VCaP (cell line): Measurements from ENCODE around the gene IKBIP.
"Not testable (repeated sequence)": the region's sequence is repeated elsewhere in the genome, so short reads cannot be mapped to it uniquely, and the experiment has no call there.

Experiments used
- H3K27ac ChIP-seq: fragments of 450-650 bp; 2 replicates; pipeline ENCODE4 v1.5.1; 2017
- TF ChIP-seq, protein P1 (sequence below): fragments of 450-650 bp; conservative IDR thresholded peaks from 2 replicates; pipeline ENCODE4 v1.5.1; 2017; ENCODE audit warnings: mild to moderate bottlenecking, moderate library complexity

Gene IKBIP

DNA sequence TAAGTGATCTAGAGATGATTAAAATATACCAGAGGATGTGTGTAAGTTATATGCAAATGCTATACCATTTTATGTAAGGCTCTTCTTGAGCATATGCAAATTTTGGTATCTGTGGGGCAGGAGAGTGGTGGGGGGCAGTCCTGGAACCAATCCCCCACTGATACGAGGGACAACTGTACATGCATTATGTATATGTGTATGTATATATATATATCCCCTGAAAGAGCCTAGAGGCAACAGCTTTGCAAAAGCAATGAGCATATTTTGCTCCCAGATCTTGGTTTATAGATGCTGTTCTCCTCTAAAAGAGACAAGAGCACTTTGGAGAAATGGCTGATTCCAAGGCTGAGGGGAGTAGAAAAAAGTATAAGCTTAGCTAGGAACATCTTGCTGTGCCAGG, 63.5 kb downstream of the IKBIP start:
- H3K27ac ChIP-seq: no peak overlapping the region
- TF ChIP-seq, protein P1, sequence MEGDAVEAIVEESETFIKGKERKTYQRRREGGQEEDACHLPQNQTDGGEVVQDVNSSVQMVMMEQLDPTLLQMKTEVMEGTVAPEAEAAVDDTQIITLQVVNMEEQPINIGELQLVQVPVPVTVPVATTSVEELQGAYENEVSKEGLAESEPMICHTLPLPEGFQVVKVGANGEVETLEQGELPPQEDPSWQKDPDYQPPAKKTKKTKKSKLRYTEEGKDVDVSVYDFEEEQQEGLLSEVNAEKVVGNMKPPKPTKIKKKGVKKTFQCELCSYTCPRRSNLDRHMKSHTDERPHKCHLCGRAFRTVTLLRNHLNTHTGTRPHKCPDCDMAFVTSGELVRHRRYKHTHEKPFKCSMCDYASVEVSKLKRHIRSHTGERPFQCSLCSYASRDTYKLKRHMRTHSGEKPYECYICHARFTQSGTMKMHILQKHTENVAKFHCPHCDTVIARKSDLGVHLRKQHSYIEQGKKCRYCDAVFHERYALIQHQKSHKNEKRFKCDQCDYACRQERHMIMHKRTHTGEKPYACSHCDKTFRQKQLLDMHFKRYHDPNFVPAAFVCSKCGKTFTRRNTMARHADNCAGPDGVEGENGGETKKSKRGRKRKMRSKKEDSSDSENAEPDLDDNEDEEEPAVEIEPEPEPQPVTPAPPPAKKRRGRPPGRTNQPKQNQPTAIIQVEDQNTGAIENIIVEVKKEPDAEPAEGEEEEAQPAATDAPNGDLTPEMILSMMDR: no peak

DNA sequence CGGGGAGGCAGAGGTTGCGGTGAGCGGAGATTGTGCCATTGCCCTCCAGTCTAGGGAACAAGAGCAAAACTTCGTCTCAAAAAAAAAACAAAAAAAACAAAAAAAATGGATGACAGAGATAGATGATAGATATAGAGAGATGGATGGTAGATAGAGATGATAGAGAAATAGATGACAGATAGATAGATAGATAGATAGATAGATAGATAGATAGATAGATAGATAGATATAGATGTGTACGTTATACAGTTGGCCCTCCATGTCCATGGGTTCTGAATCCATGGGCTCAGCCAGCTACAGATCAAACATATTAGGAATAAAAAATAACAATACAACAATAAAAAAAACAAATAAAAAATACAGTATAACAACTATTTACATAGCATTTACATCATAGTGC, 63.9 kb downstream of the IKBIP start:
- no peak overlapping the region for H3K27ac ChIP-seq
- TF ChIP-seq, protein P1: no peak

- TF ChIP-seq, protein P1: no peak
- no peak overlapping the region for H3K27ac ChIP-seq
These were observed 64.8 kb downstream of the IKBIP start for GRCh38 chr12:98579835-98580234.

- no peak overlapping the region for H3K27ac ChIP-seq
- TF ChIP-seq, protein P1: no peak
These were observed 65.2 kb downstream of the IKBIP start for GRCh38 chr12:98579347-98579746.

- TF ChIP-seq, protein P1: no peak
- H3K27ac ChIP-seq: no peak overlapping the region
These were observed 65.8 kb downstream of the IKBIP start for GRCh38 chr12:98578821-98579220.

DNA sequence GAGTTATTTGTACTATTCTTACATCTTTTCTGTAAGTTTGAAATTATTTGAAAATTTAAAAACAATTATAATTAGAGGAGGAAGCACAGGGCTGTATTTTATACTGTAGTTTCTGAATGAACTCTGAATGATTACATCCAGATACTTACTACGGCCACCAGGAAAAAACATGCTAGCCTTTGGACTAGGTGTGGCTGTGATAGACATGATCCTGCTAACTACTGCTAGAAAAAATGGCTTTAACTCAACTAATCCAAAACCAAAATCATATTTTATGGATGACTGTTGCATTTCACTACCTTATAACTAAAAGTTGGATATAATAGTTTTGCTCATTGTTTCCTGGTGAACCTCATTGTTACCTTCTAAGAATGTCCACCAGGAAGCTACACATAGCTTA, 66.2 kb downstream of the IKBIP start:
- no peak overlapping the region for H3K27ac ChIP-seq
- TF ChIP-seq, protein P1: no peak

- H3K27ac ChIP-seq: not testable (repeated sequence)
These were observed 67.8 kb downstream of the IKBIP start for GRCh38 chr12:98576795-98577194.

DNA sequence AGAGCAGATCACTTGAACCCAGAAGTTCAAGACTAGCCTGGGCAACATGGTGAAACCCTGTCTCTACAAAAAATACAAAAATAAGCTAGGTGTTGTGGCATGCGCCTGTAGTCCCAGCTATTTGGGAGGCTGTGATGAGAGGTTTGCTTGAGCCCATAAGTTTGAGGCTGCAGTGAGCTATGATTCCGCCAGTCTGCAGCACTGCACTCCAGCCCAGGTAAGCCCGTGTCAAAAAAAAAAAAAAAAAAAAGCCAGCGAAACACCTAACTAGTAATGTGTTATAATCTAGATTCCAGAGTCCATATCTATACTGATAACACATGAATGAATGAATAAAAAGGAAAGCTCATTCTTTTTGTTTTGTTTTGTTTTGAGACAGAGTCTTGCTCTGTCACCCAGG, 69.6 kb downstream of the IKBIP start:
- no peak overlapping the region for H3K27ac ChIP-seq
- TF ChIP-seq, protein P1: no peak
